HEK293T (cell line): ENCODE measurements around the gene SHFL.

Source experiments
- ARNT ChIP-seq: fragments of 450-650 bp; IDR thresholded peaks from 2 replicates; pipeline ENCODE4 v1.6.1; 2017; ENCODE audit warnings: mild to moderate bottlenecking
- BHLHE40 ChIP-seq: fragments of 450-650 bp; IDR thresholded peaks from 2 replicates; pipeline ENCODE4 v1.6.1; 2016; ENCODE audit warnings: mild to moderate bottlenecking, moderate library complexity, borderline replicate concordance
- ELF4 ChIP-seq: fragments of 450-650 bp; IDR thresholded peaks from 2 replicates; pipeline ENCODE4 v1.6.1; 2017; ENCODE audit warnings: antibody characterized with exemption
- FOXM1 ChIP-seq: fragments of 450-650 bp; IDR thresholded peaks from 2 replicates; pipeline ENCODE4 v1.6.1; 2017; ENCODE audit warnings: mild to moderate bottlenecking, borderline replicate concordance
- L3MBTL2 ChIP-seq: fragments of 450-650 bp; conservative IDR thresholded peaks from 2 replicates; pipeline ENCODE4 v1.6.1; 2016; ENCODE audit warnings: mild to moderate bottlenecking
- SP1 ChIP-seq: fragments of 450-650 bp; IDR thresholded peaks from 2 replicates; pipeline ENCODE4 v1.6.1; 2017
- SUZ12 ChIP-seq: fragments of 450-650 bp; IDR thresholded peaks from 2 replicates; pipeline ENCODE4 v1.6.1; 2016; ENCODE audit warnings: mild to moderate bottlenecking
- TARDBP ChIP-seq: fragments of 450-650 bp; IDR thresholded peaks from 2 replicates; pipeline ENCODE4 v1.6.1; 2016
- ZNF384 ChIP-seq: fragments of 450-650 bp; IDR thresholded peaks from 2 replicates; pipeline ENCODE4 v1.6.1; 2016

DNA sequence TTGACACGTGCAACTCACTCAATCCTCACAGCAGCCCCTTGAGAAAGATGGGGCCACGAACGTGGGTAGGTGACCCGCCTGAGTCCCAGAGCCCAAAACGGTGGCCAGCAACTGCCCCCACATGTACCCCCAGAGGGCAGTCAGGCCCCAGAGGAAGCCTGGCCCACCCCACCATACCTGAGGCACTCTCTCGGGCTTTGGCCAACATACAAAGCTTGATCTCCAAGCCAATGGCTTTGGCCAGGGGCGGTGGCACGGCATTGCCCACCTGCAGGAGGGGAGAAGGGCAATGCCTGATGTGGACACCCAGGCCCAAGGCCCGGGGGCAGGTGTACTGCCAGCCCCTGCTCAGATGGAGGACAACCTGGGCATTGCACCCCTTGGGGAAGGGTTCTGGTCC lies 47.9 kb downstream of the SHFL start:
- TF ChIP-seq SP1 = no peak
- no peak for TF ChIP-seq SUZ12
- no peak for TF ChIP-seq ARNT
- TF ChIP-seq FOXM1 = no peak
- no peak for TF ChIP-seq ELF4
- TF ChIP-seq L3MBTL2 = no peak
- TF ChIP-seq BHLHE40 = no peak
- TF ChIP-seq TARDBP = no peak
- no peak for TF ChIP-seq ZNF384
